ENCODE results near the gene SERPINH1. TPM values are rescaled to one million over a fixed set of nuclear protein-coding genes. Genes with fewer than 3 reads are reported as not detected.

The SERPINH1 gene
- total and polyA plus RNA-seq, 2 donors (not counting 1 experiment from before 2014, with no cell fraction given) = 3.0 to 5.7 TPM

GRCh38 chr11:75572744-75573143, 10.7 kb downstream of the SERPINH1 start:
- Histone ChIP-seq H4K20me1 (ENCODE audit: control insufficient read depth, insufficient read depth, low read length, poor library complexity, severe bottlenecking) (no peaks in the 10 kb centered on the region), H2AFZ (ENCODE audit: insufficient read depth, low read depth, low read length, poor library complexity, severe bottlenecking) (no peak overlapping the region), H3K36me3 (replicated peaks in 1 of 2; ENCODE audit: control extremely low read depth in 1 of 2, control insufficient read depth in 1 of 2, extremely low read depth in 1 of 2, insufficient read depth in 2 of 2, low read length in 1 of 2) (peaks cover 0 to 12% of the 10 kb centered on the region in 2 experiments), H3K4me2 (replicated peaks; ENCODE audit: low read depth, low read length, poor library complexity, severe bottlenecking) (no peak overlapping the region), H3K27ac (ENCODE audit: low read length in 2 of 2) (no peak overlapping the region), H3K79me2 (ENCODE audit: control insufficient read depth, insufficient read depth, low read length) (no peaks in the 10 kb centered on the region), H3K4me1 (ENCODE audit: control insufficient read depth in 2 of 2, insufficient read depth in 2 of 2, low read length in 2 of 2) (peaks cover 11 to 18% of the 10 kb centered on the region in 2 donors), H3K4me3 (ENCODE audit: control extremely low read depth in 1 of 5, extremely low read depth in 1 of 5, insufficient read depth in 1 of 5, low read depth in 2 of 5, low read length in 4 of 5) (no peak overlapping the region), H3K9ac (ENCODE audit: low read length) (no peak overlapping the region), H3K9me3 (ENCODE audit: control extremely low read depth in 1 of 3, control insufficient read depth in 2 of 3, insufficient read depth in 1 of 3, low read length in 2 of 3) (peaks cover 0 to 14% (median 3%) of the 10 kb centered on the region in 3 donors), H3K27me3 (replicated peaks in 1 of 4; ENCODE audit: control extremely low read depth in 1 of 4, control insufficient read depth in 3 of 4, insufficient read depth in 4 of 4, low read length in 3 of 4) (no peaks in the 10 kb centered on the region)
- Mint-ChIP-seq H3K9me3 (ENCODE audit: insufficient read depth) (peaks cover 2% of the 10 kb centered on the region), H3K4me1 (peaks cover 19% of the 10 kb centered on the region), H3K4me3 (no peak overlapping the region), H3K27me3 (peaks cover 7% of the 10 kb centered on the region), H3K27ac (no peak overlapping the region)
- ChIA-PET CTCF (no interaction called here), POLR2A (no interaction called here)
- TF ChIP-seq, protein P1, sequence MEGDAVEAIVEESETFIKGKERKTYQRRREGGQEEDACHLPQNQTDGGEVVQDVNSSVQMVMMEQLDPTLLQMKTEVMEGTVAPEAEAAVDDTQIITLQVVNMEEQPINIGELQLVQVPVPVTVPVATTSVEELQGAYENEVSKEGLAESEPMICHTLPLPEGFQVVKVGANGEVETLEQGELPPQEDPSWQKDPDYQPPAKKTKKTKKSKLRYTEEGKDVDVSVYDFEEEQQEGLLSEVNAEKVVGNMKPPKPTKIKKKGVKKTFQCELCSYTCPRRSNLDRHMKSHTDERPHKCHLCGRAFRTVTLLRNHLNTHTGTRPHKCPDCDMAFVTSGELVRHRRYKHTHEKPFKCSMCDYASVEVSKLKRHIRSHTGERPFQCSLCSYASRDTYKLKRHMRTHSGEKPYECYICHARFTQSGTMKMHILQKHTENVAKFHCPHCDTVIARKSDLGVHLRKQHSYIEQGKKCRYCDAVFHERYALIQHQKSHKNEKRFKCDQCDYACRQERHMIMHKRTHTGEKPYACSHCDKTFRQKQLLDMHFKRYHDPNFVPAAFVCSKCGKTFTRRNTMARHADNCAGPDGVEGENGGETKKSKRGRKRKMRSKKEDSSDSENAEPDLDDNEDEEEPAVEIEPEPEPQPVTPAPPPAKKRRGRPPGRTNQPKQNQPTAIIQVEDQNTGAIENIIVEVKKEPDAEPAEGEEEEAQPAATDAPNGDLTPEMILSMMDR (IDR thresholded peaks at IDR 0.05) = no peak
- TF ChIP-seq EZH2 (IDR thresholded peaks at IDR 0.05; ENCODE audit: borderline replicate concordance, insufficient read depth, low read depth, low read length, poor library complexity, severe bottlenecking) = no peak
- WGBS (ENCODE audit: insufficient coverage) = 83% methylated on average over 7 of the region's 8 CpGs
- ATAC-seq (ENCODE audit: low read depth) (no peak), DNase-seq (no peak)
- intact Hi-C loops (cut with micrococcal nuclease) = no loop called here

DNA sequence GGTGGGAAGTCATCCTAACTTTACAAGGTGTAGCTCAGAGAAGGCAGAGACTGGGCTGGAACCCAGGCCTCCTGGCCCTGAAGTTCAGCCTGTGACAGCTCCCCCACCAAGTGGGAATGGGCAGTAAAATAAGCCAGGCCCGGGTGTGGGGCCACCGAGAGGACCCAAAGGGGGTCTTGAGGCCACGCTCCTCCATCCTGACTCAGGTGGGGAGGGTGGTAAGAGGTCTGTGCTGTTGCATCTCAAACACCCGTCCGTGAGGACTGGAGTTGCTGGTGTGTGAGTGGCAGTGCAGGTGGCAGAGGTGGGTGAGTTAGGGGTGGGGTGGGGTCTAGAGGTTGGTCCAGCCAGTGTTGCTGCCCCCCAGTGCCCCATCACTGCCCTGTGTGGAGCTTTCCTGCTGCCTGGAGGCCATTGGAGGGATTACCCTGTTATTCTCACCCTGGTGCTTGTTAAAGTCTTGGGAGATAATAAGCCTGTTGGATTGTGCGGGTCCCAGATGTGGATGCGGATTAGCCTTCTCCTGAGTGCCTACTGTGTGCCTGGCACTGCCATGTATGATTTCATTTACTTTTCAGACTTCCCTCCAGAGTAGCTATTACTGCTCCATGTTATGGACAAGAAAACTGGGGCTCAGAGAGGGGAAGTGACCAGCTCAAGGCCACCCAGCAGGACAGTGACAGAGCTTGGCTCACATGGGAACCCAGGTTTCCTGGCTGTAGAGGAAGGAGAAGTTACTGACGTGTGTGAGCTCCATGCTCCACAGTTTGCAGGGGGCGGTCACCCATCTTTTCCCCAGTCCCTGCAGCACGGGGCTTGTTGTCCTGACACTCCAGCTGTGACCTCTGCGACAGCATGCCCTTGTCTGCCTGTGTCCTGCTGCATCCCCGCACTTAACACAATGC, 12.9 kb downstream of the SERPINH1 start:
- DNase-seq (no peak), ATAC-seq (ENCODE audit: low read depth) (no peak)
- H3K9me3 ChIP-seq (ENCODE audit: control extremely low read depth in 1 of 3, control insufficient read depth in 2 of 3, insufficient read depth in 1 of 3, low read length in 2 of 3) = peaks cover 0 to 14% (median 3%) of the 10 kb centered on the region in 3 donors
- H3K79me2 ChIP-seq (ENCODE audit: control insufficient read depth, insufficient read depth, low read length) = no peaks in the 10 kb centered on the region
- H3K36me3 ChIP-seq (replicated peaks in 1 of 2; ENCODE audit: control extremely low read depth in 1 of 2, control insufficient read depth in 1 of 2, extremely low read depth in 1 of 2, insufficient read depth in 2 of 2, low read length in 1 of 2) = peaks cover 0 to 8% of the 10 kb centered on the region in 2 experiments
- H3K4me3 ChIP-seq (ENCODE audit: control extremely low read depth in 1 of 5, extremely low read depth in 1 of 5, insufficient read depth in 1 of 5, low read depth in 2 of 5, low read length in 4 of 5) = no peak overlapping the region
- intact Hi-C loops (cut with micrococcal nuclease) = no loop called here
- H2AFZ ChIP-seq (ENCODE audit: insufficient read depth, low read depth, low read length, poor library complexity, severe bottlenecking) = no peak overlapping the region
- no peak overlapping the region for H3K4me3 Mint-ChIP-seq
- no peak overlapping the region for H3K27ac Mint-ChIP-seq
- H3K4me1 Mint-ChIP-seq = peaks cover 28% of the 10 kb centered on the region
- 83% methylated on average over 10 of the region's 12 CpGs for WGBS (ENCODE audit: insufficient coverage)
- H3K27me3 ChIP-seq (replicated peaks in 1 of 4; ENCODE audit: control extremely low read depth in 1 of 4, control insufficient read depth in 3 of 4, insufficient read depth in 4 of 4, low read length in 3 of 4) = no peaks in the 10 kb centered on the region
- H3K27ac ChIP-seq (ENCODE audit: low read length in 2 of 2) = no peak overlapping the region
- H3K9me3 Mint-ChIP-seq (ENCODE audit: insufficient read depth) = peaks cover 2% of the 10 kb centered on the region
- no peak overlapping the region for H3K9ac ChIP-seq (ENCODE audit: low read length)
- no peak overlapping the region for H3K4me2 ChIP-seq (replicated peaks; ENCODE audit: low read depth, low read length, poor library complexity, severe bottlenecking)
- no peaks in the 10 kb centered on the region for H4K20me1 ChIP-seq (ENCODE audit: control insufficient read depth, insufficient read depth, low read length, poor library complexity, severe bottlenecking)
- TF ChIP-seq, protein P1 (IDR thresholded peaks at IDR 0.05) = no peak
- no peak for TF ChIP-seq EZH2 (IDR thresholded peaks at IDR 0.05; ENCODE audit: borderline replicate concordance, insufficient read depth, low read depth, low read length, poor library complexity, severe bottlenecking)
- CTCF ChIA-PET = interaction anchor here (0.5 to 1.7 kb wide), 5 partner anchors 15 to 185 kb away, joined by 3 to 4 read pairs (median 3); no protein-coding TSS in a partner anchor
- peaks cover 7% of the 10 kb centered on the region for H3K27me3 Mint-ChIP-seq
- POLR2A ChIA-PET = interaction anchor here (0.6 kb wide), 1 partner anchor 511 kb away, joined by 3 read pairs; no protein-coding TSS in a partner anchor
- H3K4me1 ChIP-seq (ENCODE audit: control insufficient read depth in 2 of 2, insufficient read depth in 2 of 2, low read length in 2 of 2) = peaks cover 17 to 27% of the 10 kb centered on the region in 2 donors
